OCI-LY7 (cell line): ENCODE data around the gene SEPTIN6. TPM values are rescaled to one million over a fixed set of nuclear protein-coding genes. Genes with fewer than 3 reads are reported as not detected.
A peak's percentile ranks its signal among the peaks of the same experiment; 100 is the strongest.
"Not testable (repeated sequence)": the region's sequence is repeated elsewhere in the genome, so short reads cannot be mapped to it uniquely, and the experiment has no call there.

Experiments used
- BruUV-seq: library from RNA; stranded (reverse); fragments of 400-500 nt; replicated peaks from 2 replicates; lab custom pipeline; 2021; lab: Mats Ljungman, UMichigan
- CTCF ChIA-PET: fragments of 300-600 bp; sonication (Branson Sonifier 250); formaldehyde crosslinking; loops from one replicate; lab custom pipeline; 2022; ENCODE audit warnings: antibody characterized with exemption; ENCODE audit not compliant: unreplicated experiment; lab: Charles Lee
- POLR2A ChIA-PET: fragments of 300-600 bp; sonication (Branson Sonifier 250); formaldehyde crosslinking; loops from one replicate; lab custom pipeline; 2022; ENCODE audit warnings: antibody characterized with exemption; lab: Charles Lee
- DNase-seq: peaks from one replicate; pipeline ENCODE4 v3.0.0-alpha.2; 2015; ENCODE audit warnings: low spot score
- H2AFZ ChIP-seq: fragments of 200-600 bp; sonication (generic), shearing (Covaris generic); 2 replicates; pipeline ENCODE4 v1.6.1; 2014; ENCODE audit warnings: mild to moderate bottlenecking, antibody characterized with exemption, low read length, moderate library complexity
- H3K27ac ChIP-seq: fragments of 200-600 bp; sonication (generic); 2 replicates; pipeline ENCODE4 v1.5.1; 2014; ENCODE audit warnings: mixed run types, low read depth, mild to moderate bottlenecking, moderate library complexity, low read length, inconsistent platforms; ENCODE audit not compliant: poor library complexity, severe bottlenecking
- H3K36me3 ChIP-seq: fragments of 200-600 bp; sonication (generic); 2 replicates; pipeline ENCODE4 v1.6.1; 2014; ENCODE audit warnings: mild to moderate bottlenecking, antibody characterized with exemption, low read length, moderate library complexity, mixed read lengths; ENCODE audit not compliant: insufficient read depth
- H3K4me1 ChIP-seq: fragments of 200-600 bp; sonication (generic); 2 replicates; pipeline ENCODE4 v1.5.1; 2014; ENCODE audit warnings: mild to moderate bottlenecking, low read length; ENCODE audit not compliant: insufficient read depth, poor library complexity, severe bottlenecking
- H3K4me2 ChIP-seq: fragments of 200-600 bp; sonication (generic); 2 replicates; pipeline ENCODE4 v1.6.1; 2014; ENCODE audit warnings: mild to moderate bottlenecking, low read length
- H3K4me3 ChIP-seq: fragments of 200-600 bp; sonication (generic); 2 replicates; pipeline ENCODE4 v1.5.1; 2014; ENCODE audit warnings: mild to moderate bottlenecking, low read depth, low read length; ENCODE audit not compliant: poor library complexity, severe bottlenecking
- H3K79me2 ChIP-seq: fragments of 200-600 bp; sonication (generic); 2 replicates; pipeline ENCODE4 v1.6.1; 2016; ENCODE audit warnings: low read depth, mild to moderate bottlenecking, low read length, moderate library complexity, mixed read lengths; ENCODE audit not compliant: insufficient read depth
- H3K9me2 ChIP-seq: fragments of 200-600 bp; sonication (generic); 2 replicates; pipeline ENCODE4 v1.6.1; 2016; ENCODE audit warnings: mild to moderate bottlenecking, low read length, mixed read lengths; ENCODE audit not compliant: insufficient read depth
- H3K9me3 ChIP-seq: fragments of 200-600 bp; sonication (generic); 2 replicates; pipeline ENCODE4 v1.6.1; 2014; ENCODE audit warnings: mild to moderate bottlenecking, mixed run types, low read length, mixed read lengths
- H4K20me1 ChIP-seq: fragments of 200-600 bp; sonication (generic); 2 replicates; pipeline ENCODE4 v1.6.1; 2014; ENCODE audit warnings: mild to moderate bottlenecking, antibody characterized with exemption, low read length, moderate library complexity, mixed read lengths; ENCODE audit not compliant: insufficient read depth
- CTCF ChIP-seq: fragments of 200-600 bp; sonication (generic); conservative IDR thresholded peaks from 2 replicates; pipeline ENCODE4 v1.5.1; 2014; ENCODE audit warnings: mild to moderate bottlenecking, antibody characterized with exemption, low read length, moderate library complexity, mixed read lengths
- EZH2phosphoT487 ChIP-seq: fragments of 200-600 bp; sonication (generic); IDR thresholded peaks from 2 replicates; pipeline ENCODE4 v1.6.1; 2018; ENCODE audit warnings: low read depth, borderline replicate concordance, mild to moderate bottlenecking, mixed run types, antibody characterized with exemption, low read length, moderate library complexity, mixed read lengths
- intact Hi-C: fragments of 100-400 bp; cut with micrococcal nuclease; formaldehyde crosslinking; loops from one replicate; pipeline ENCODE4 v1.10.0; 2022; ENCODE audit not compliant: unreplicated experiment
- total RNA-seq, 2 experiments: library from RNA; depleted of rRNA in 1 of 2; stranded (reverse); fragments of >200 nt in 1 of 2; shearing (Covaris generic) in 1 of 2; gene quantifications; 2 replicates each; pipeline ENCODE4 v1.2.3, GENCODE V29; 2014 to 2022

The SEPTIN6 gene
- total RNA-seq, 2 experiments from 2014 or later: 145 to 216 TPM

- Histone ChIP-seq H3K9me2 (no peaks in the 10 kb centered on the region), H3K9me3 (no peaks in the 10 kb centered on the region), H3K4me1 (peaks cover 37% of the 10 kb centered on the region), H3K4me2 (no peak overlapping the region), H3K4me3 (no peak overlapping the region), H3K27ac (no peak overlapping the region), H3K79me2 (peaks cover 11% of the 10 kb centered on the region; the same call in 1 of the 2 replicates), H2AFZ (no peak overlapping the region), H4K20me1 (no peaks in the 10 kb centered on the region), H3K36me3 (peaks cover 69% of the 10 kb centered on the region)
- no peak for TF ChIP-seq CTCF
- no peak for TF ChIP-seq EZH2phosphoT487
- no peak for DNase-seq
- ChIA-PET POLR2A (no interaction called here), CTCF (no interaction called here)
- BruUV-seq: no TSS peak
- intact Hi-C loops: no loop called here
Observed at GRCh38 chrX:119669424-119670037, 23.4 kb downstream of the SEPTIN6 start.

GRCh38 chrX:119667111-119667878 is 25.7 kb downstream of the SEPTIN6 start:
- BruUV-seq: no TSS peak
- intact Hi-C loops: loop anchor here (2.0 kb wide), 1 partner anchor 26 kb away; the partner anchor contains the start of gene SEPTIN6

GRCh38 chrX:119664877-119665276 is 28.1 kb downstream of the SEPTIN6 start:
- H3K9me3 ChIP-seq, CTCF ChIA-PET, H3K9me2 ChIP-seq, H2AFZ ChIP-seq, H3K79me2 ChIP-seq, H4K20me1 ChIP-seq, intact Hi-C loops, BruUV-seq: not testable (repeated sequence)
- Histone ChIP-seq H3K36me3 (peaks cover 65% of the 10 kb centered on the region), H3K4me1 (peaks cover 37% of the 10 kb centered on the region), H3K27ac (peak overlapping the region; percentile 85), H3K4me3 (peak overlapping the region; percentile 8), H3K4me2 (peak overlapping the region; percentile 68)
- POLR2A ChIA-PET: interaction anchor here (0.7 to 3.2 kb wide), 4 partner anchors 12 to 44 kb away, joined by 3 to 38 read pairs (median 6); partner anchors contain the start of gene SEPTIN6
- peak; percentile 66 for DNase-seq

More at GRCh38 chrX:119667111-119667878, 25.7 kb downstream of the SEPTIN6 start:
- peak overlapping the region; percentile 68 for H3K4me2 ChIP-seq
- H2AFZ ChIP-seq: no peak overlapping the region
- ChIA-PET CTCF (interaction anchor here (1.2 kb wide), 1 partner anchor 10 kb away, joined by 3 read pairs; no protein-coding TSS in a partner anchor), POLR2A (interaction anchor here (1.7 to 3.2 kb wide), 3 partner anchors 10 to 28 kb away, joined by 6 to 38 read pairs (median 12); no protein-coding TSS in a partner anchor)
- H3K36me3 ChIP-seq: peaks cover 67% of the 10 kb centered on the region
- H3K4me3 ChIP-seq: no peak overlapping the region
- H3K9me3 ChIP-seq: no peaks in the 10 kb centered on the region
- peaks cover 11% of the 10 kb centered on the region; the same call in 1 of the 2 replicates for H3K79me2 ChIP-seq
- H3K9me2 ChIP-seq: no peaks in the 10 kb centered on the region
- H4K20me1 ChIP-seq: no peaks in the 10 kb centered on the region
- H3K4me1 ChIP-seq: peaks cover 40% of the 10 kb centered on the region
- peak overlapping the region; percentile 85 for H3K27ac ChIP-seq
- DNase-seq: no peak
- no peak for TF ChIP-seq EZH2phosphoT487
- TF ChIP-seq CTCF: no peak
